GM18499 (cell line): Measurements from ENCODE around the gene GLIPR1.
"Not testable (repeated sequence)": the region's sequence is repeated elsewhere in the genome, so short reads cannot be mapped to it uniquely, and the experiment has no call there.

ENCODE experiments used
- ATAC-seq: cut with Tn5 transposase; IDR thresholded peaks from one replicate; pipeline ENCODE4 v1.9.1; 2021; ENCODE audit warnings: moderate number of reproducible peaks; ENCODE audit not compliant: insufficient read depth, unreplicated experiment

Gene GLIPR1

GRCh38 chr12:75480469-75480949 is at the start of gene GLIPR1:
GLIPR1 (plus strand) TSS chr12:75480755; CDS start chr12:75480881, 126 bp downstream.
- peak; percentile 87 for ATAC-seq

GRCh38 chr12:75432924-75433323 is 47.6 kb upstream of the GLIPR1 start:
- no peak for ATAC-seq

GRCh38 chr12:75437564-75437963 is 43.0 kb upstream of the GLIPR1 start:
- ATAC-seq: no peak

- no peak for ATAC-seq
These were observed 42.3 kb upstream of the GLIPR1 start for GRCh38 chr12:75438059-75438754.

GRCh38 chr12:75439048-75439447 is 41.5 kb upstream of the GLIPR1 start:
- no peak for ATAC-seq

- ATAC-seq: no peak
These were observed 40.6 kb upstream of the GLIPR1 start for GRCh38 chr12:75439930-75440329.

- not testable (repeated sequence) for ATAC-seq
These were observed 38.7 kb upstream of the GLIPR1 start for GRCh38 chr12:75441687-75442449.

- not testable (repeated sequence) for ATAC-seq
These were observed 38.1 kb upstream of the GLIPR1 start for GRCh38 chr12:75442454-75442853.

GRCh38 chr12:75443709-75444108 is 36.8 kb upstream of the GLIPR1 start:
- no peak for ATAC-seq

- no peak for ATAC-seq
These were observed 36.0 kb upstream of the GLIPR1 start for GRCh38 chr12:75444429-75445136.

- ATAC-seq: not testable (repeated sequence)
These were observed 35.4 kb upstream of the GLIPR1 start for GRCh38 chr12:75445137-75445507.

GRCh38 chr12:75446857-75447256 is 33.7 kb upstream of the GLIPR1 start:
- ATAC-seq: no peak

GRCh38 chr12:75447691-75448393 is 32.7 kb upstream of the GLIPR1 start:
- no peak for ATAC-seq

GRCh38 chr12:75452675-75453330 is 27.8 kb upstream of the GLIPR1 start:
- no peak for ATAC-seq

GRCh38 chr12:75455839-75456238 is 24.7 kb upstream of the GLIPR1 start:
- ATAC-seq: no peak

- no peak for ATAC-seq
These were observed 23.4 kb upstream of the GLIPR1 start for GRCh38 chr12:75457191-75457590.

GRCh38 chr12:75457866-75458265 is 22.7 kb upstream of the GLIPR1 start:
- ATAC-seq: not testable (repeated sequence)

- no peak for ATAC-seq
These were observed 20.8 kb upstream of the GLIPR1 start for GRCh38 chr12:75459755-75460154.

- no peak for ATAC-seq
These were observed 20.4 kb upstream of the GLIPR1 start for GRCh38 chr12:75460204-75460603.
